AG04450 (cell line): Measurements from ENCODE around the gene RADIL. TPM values are rescaled to one million over a fixed set of nuclear protein-coding genes. Genes with fewer than 3 reads are reported as not detected.

Source experiments
- CTCF ChIA-PET: fragments of 300-600, 350-600 bp; formaldehyde crosslinking; extraction: SDS; loops from one replicate; lab custom pipeline; 2022; ENCODE audit warnings: antibody characterized with exemption, inconsistent platforms; lab: Charles Lee
- POLR2A ChIA-PET: fragments of 350-600 bp; formaldehyde crosslinking; extraction: SDS; loops from one replicate; lab custom pipeline; 2021; ENCODE audit warnings: antibody characterized with exemption, inconsistent platforms; lab: Yijun Ruan, JAX
- DNase-seq: peaks from one replicate; pipeline ENCODE4 v3.0.0-alpha.2; 2011; ENCODE audit warnings: low read depth, low spot score
- H3K27ac ChIP-seq: one replicate; pipeline ENCODE4 v1.5.1; 2012; ENCODE audit warnings: low read depth, low read length, control low read depth
- H3K27me3 ChIP-seq: one replicate; pipeline ENCODE4 v1.6.0; 2012; ENCODE audit warnings: low read length; ENCODE audit not compliant: control insufficient read depth, insufficient read depth
- H3K4me3 ChIP-seq: 2 replicates; pipeline ENCODE4 v1.5.1; 2011; ENCODE audit warnings: mild to moderate bottlenecking, low read depth, low read length, control low read depth
- H3K9me3 ChIP-seq: 2 replicates; pipeline ENCODE4 v1.5.1; 2012; ENCODE audit warnings: low read length; ENCODE audit not compliant: control insufficient read depth, insufficient read depth
- CTCF ChIP-seq: IDR thresholded peaks from 2 replicates; pipeline ENCODE4 v1.5.1; 2011; ENCODE audit warnings: low read depth, low read length, control low read depth, inconsistent platforms
- polyA plus RNA-seq: library from polyadenylated mRNA; depleted of rRNA; stranded (reverse); fragments of >200 nt; gene quantifications from 2 replicates; pipeline ENCODE4 v1.2.3, GENCODE V29; 2011

Gene RADIL
- polyA plus RNA-seq, 1 experiment: 0.07 TPM

DNA sequence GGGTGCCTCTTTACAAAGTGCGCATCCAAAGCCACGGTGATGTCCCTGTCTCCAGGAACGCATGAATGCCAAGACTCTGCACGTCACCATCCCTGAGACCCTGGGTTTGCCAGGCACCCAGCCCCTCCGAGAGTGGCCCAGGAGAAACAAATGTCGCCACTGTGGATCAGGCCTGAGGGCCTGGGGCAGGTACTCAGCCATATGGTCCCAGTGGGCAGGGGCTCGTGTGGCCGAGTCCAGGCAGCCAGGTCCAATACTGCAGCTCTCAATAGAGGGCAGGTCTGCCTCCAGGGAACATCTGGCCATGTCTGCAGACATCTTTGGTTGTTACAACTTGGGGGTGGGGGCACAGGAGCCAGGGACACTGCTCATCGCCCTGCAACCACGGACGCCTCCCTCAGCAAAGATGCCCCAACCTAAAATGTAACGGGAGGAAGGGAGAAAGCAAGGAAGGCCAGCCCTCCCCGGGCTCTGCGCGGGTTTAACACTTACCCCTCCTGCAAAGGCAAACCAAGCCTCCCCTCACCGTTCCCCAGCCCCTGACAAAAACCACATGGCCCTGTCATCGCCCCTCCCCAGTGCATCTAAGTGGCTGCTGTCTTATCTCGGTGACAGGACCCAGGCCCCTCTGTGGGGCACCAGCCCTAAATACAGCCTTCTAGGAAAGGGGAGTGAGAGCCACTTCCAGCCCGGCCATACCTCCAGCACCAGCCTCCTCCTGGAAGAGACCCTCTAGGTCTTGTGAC is 11.4 kb downstream of the RADIL start:
- H3K4me3 ChIP-seq: no peak overlapping the region
- POLR2A ChIA-PET: no interaction called here
- no peak overlapping the region for H3K27ac ChIP-seq
- peaks cover 2% of the 10 kb centered on the region; the same call in 1 of the 2 replicates for H3K9me3 ChIP-seq
- H3K27me3 ChIP-seq: peaks cover 8% of the 10 kb centered on the region
- DNase-seq: no peak
- CTCF ChIA-PET: no interaction called here
- TF ChIP-seq CTCF: no peak

DNA sequence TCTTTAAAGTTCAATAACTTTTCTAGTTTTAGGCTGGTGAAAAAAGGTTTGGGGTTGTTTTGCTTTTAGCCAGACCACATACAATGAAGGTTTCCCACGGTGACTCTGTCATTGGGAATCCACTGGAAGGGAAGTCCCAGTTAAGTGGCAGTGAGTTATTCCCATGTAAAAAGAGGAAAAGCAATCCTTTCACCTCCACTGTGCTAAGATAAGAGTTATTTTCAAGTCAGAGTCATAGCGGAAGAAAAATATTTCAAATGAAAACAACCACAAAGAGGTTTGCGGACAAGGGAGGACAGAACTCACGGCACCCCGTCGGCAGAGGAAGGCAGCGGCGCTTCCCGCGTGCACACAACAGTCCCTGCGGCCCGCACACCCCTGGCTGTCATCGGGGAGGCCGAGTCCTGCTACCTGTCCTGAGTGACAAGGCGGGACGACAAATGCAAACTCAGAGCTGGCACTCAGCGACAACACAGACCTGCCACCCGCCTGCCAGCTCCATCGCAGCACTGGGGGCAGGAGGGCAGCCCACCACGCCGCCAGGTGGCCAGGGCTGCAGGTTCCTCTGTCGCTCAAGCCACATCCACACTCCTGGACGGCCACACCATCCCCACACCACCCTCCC is 12.3 kb downstream of the RADIL start:
- Histone ChIP-seq H3K27me3 (peaks cover 8% of the 10 kb centered on the region), H3K4me3 (no peak overlapping the region), H3K27ac (no peak overlapping the region), H3K9me3 (peaks cover 2% of the 10 kb centered on the region; the same call in 1 of the 2 replicates)
- no peak for TF ChIP-seq CTCF
- no peak for DNase-seq
- CTCF ChIA-PET: interaction anchor here (0.6 kb wide), 1 partner anchor 39 kb away, joined by 5 read pairs; no protein-coding TSS in a partner anchor
- POLR2A ChIA-PET: no interaction called here

DNA sequence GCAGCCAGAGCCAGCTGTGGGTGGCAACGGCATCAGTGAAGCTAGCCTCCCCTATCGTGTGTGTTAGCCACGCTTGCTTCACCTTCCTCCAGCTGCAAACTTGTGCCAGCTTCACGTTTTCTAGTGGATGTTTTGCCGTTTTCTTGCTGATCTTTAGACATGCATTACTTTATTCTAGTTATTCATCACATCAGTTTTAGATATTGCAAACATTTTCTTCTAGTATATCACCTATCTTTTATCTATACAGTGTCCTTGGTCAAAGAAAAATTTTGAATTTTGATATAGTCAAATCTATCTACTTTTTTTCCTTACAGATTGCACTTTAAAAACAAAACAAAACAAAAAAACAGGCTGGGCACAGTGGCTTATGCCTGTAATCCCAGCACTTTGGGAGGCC is 15.0 kb downstream of the RADIL start:
- DNase-seq: no peak
- ChIA-PET POLR2A (no interaction called here), CTCF (no interaction called here)

GRCh38 chr7:4866528-4867496 is 16.7 kb downstream of the RADIL start:
- Histone ChIP-seq H3K9me3 (peaks cover 9% of the 10 kb centered on the region), H3K27me3 (peaks cover 3% of the 10 kb centered on the region), H3K4me3 (no peak overlapping the region), H3K27ac (no peak overlapping the region)
- TF ChIP-seq CTCF: no peak
- ChIA-PET POLR2A (no interaction called here), CTCF (no interaction called here)
- no peak for DNase-seq

More for the DNA sequence above, 15.0 kb downstream of the RADIL start:
- H3K4me3 ChIP-seq: no peak overlapping the region
- no peak for TF ChIP-seq CTCF
- peaks cover 8% of the 10 kb centered on the region for H3K27me3 ChIP-seq
- H3K9me3 ChIP-seq: peaks cover 2% of the 10 kb centered on the region; the same call in 1 of the 2 replicates
- H3K27ac ChIP-seq: no peak overlapping the region
